SK-N-SH treated with all-trans-retinoic acid at 6 μM for 48 hours (cell line): ENCODE data around the gene FOLR1.

ENCODE experiments used
- ARNTL ChIP-seq: fragments of 450-650 bp; formaldehyde crosslinking; IDR thresholded peaks from 2 replicates; pipeline ENCODE4 v1.5.0; 2020; ENCODE audit warnings: low read depth, mild to moderate bottlenecking, moderate library complexity, borderline replicate concordance
- BACH2 ChIP-seq: fragments of 250-450 bp; sonication (Bioruptor Pico); IDR thresholded peaks from 2 replicates; pipeline ENCODE4 v1.9.0; 2021; ENCODE audit warnings: mild to moderate bottlenecking, borderline replicate concordance
- CSDC2 ChIP-seq: fragments of 250-450 bp; sonication (Bioruptor Pico); IDR thresholded peaks from 2 replicates; pipeline ENCODE4 v1.5.0; 2020; ENCODE audit warnings: mild to moderate bottlenecking, moderate library complexity
- ESRRG ChIP-seq: fragments of 250-450 bp; sonication (Bioruptor Pico); IDR thresholded peaks from 2 replicates; pipeline ENCODE4 v1.6.1; 2021; ENCODE audit warnings: mild to moderate bottlenecking
- ISL1 ChIP-seq: fragments of 250-450 bp; sonication (Bioruptor Pico); IDR thresholded peaks from 2 replicates; pipeline ENCODE4 v2.1.2; 2022; ENCODE audit warnings: mild to moderate bottlenecking, moderate library complexity
- ZC3H10 ChIP-seq: fragments of 250-450 bp; sonication (Bioruptor Pico); IDR thresholded peaks from 2 replicates; pipeline ENCODE4 v1.5.1; 2021; ENCODE audit warnings: mild to moderate bottlenecking, moderate library complexity
- ZFP3 ChIP-seq: fragments of 250-450 bp; sonication (Bioruptor Pico); IDR thresholded peaks from 2 replicates; pipeline ENCODE4 v1.5.0; 2020; ENCODE audit warnings: mild to moderate bottlenecking, moderate library complexity
- ZFP30 ChIP-seq: fragments of 450-650 bp; formaldehyde crosslinking; IDR thresholded peaks from 2 replicates; pipeline ENCODE4 v1.5.0; 2022; ENCODE audit warnings: mild to moderate bottlenecking, moderate library complexity
- ZNF8 ChIP-seq: fragments of 450-650 bp; formaldehyde crosslinking; IDR thresholded peaks from 2 replicates; pipeline ENCODE4 v1.5.0; 2020; ENCODE audit warnings: mild to moderate bottlenecking, moderate library complexity
- TF ChIP-seq, protein P1 (sequence below): fragments of 250-450 bp; sonication (Bioruptor Pico); IDR thresholded peaks from 2 replicates; pipeline ENCODE4 v1.5.1; 2021; ENCODE audit warnings: mild to moderate bottlenecking, moderate library complexity
- TF ChIP-seq, protein P2 (sequence below): fragments of 250-450 bp; sonication (Bioruptor Pico); IDR thresholded peaks from 2 replicates; pipeline ENCODE4 v1.8.0; 2020; ENCODE audit warnings: mild to moderate bottlenecking, moderate library complexity, borderline replicate concordance
- TF ChIP-seq, protein P3 (sequence below): fragments of 250-450 bp; sonication (Bioruptor Pico); IDR thresholded peaks from 2 replicates; pipeline ENCODE4 v1.5.0; 2020; ENCODE audit warnings: mild to moderate bottlenecking, moderate library complexity
- TF ChIP-seq, protein P4 (sequence below): fragments of 250-450 bp; sonication (Bioruptor Pico); IDR thresholded peaks from 2 replicates; pipeline ENCODE4 v1.8.0; 2021; ENCODE audit warnings: low read depth, mild to moderate bottlenecking, moderate library complexity, borderline replicate concordance
- TF ChIP-seq, protein P5 (sequence below): fragments of 250-450 bp; sonication (Bioruptor Pico); IDR thresholded peaks from 2 replicates; pipeline ENCODE4 v1.5.1; 2020; ENCODE audit warnings: low read depth, mild to moderate bottlenecking, moderate library complexity

DNA sequence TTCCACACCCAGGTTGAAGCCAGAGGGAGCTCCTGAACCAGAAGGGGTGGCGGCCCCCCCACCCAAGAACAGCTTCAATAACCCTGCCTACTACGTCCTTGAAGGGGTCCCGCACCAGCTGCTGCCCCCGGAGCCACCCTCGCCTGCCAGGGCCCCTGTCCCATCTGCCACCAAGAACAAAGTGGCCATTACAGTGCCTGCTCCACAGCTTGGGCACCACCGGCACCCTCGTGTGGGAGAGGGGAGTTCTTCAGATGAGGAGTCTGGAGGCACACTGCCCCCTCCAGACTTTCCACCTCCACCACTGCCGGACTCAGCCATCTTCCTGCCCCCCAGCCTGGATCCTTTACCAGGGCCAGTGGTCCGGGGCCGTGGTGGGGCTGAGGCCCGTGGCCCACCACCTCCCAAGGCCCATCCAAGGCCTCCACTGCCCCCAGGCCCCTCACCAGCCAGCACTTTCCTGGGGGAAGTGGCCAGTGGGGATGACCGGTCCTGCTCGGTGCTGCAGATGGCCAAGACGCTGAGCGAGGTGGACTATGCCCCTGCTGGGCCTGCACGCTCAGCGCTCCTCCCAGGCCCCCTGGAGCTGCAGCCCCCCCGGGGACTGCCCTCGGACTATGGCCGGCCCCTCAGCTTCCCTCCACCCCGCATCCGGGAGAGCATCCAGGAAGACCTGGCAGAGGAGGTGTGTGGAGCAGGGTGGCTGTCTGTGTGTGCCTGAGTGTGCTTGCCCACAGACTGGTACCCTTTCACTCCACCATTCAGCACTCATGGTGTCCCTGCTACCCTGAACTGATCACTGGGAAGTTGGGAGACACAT lies 45.4 kb downstream of the FOLR1 start:
- TF ChIP-seq, protein P1, sequence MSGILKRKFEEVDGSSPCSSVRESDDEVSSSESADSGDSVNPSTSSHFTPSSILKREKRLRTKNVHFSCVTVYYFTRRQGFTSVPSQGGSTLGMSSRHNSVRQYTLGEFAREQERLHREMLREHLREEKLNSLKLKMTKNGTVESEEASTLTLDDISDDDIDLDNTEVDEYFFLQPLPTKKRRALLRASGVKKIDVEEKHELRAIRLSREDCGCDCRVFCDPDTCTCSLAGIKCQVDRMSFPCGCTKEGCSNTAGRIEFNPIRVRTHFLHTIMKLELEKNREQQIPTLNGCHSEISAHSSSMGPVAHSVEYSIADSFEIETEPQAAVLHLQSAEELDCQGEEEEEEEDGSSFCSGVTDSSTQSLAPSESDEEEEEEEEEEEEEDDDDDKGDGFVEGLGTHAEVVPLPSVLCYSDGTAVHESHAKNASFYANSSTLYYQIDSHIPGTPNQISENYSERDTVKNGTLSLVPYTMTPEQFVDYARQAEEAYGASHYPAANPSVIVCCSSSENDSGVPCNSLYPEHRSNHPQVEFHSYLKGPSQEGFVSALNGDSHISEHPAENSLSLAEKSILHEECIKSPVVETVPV (CRISPR knock-in tag), result peak; percentile 68
- TF ChIP-seq, protein P2, sequence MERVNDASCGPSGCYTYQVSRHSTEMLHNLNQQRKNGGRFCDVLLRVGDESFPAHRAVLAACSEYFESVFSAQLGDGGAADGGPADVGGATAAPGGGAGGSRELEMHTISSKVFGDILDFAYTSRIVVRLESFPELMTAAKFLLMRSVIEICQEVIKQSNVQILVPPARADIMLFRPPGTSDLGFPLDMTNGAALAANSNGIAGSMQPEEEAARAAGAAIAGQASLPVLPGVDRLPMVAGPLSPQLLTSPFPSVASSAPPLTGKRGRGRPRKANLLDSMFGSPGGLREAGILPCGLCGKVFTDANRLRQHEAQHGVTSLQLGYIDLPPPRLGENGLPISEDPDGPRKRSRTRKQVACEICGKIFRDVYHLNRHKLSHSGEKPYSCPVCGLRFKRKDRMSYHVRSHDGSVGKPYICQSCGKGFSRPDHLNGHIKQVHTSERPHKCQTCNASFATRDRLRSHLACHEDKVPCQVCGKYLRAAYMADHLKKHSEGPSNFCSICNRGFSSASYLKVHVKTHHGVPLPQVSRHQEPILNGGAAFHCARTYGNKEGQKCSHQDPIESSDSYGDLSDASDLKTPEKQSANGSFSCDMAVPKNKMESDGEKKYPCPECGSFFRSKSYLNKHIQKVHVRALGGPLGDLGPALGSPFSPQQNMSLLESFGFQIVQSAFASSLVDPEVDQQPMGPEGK, result 0 out of 2 replicates have a peak, but pooled peaks have one; percentile 14
- TF ChIP-seq CSDC2 (CRISPR knock-in tag) (no peak), ZNF8 (CRISPR knock-in tag) (no peak), ISL1 (no peak), ZC3H10 (no peak), BACH2 (CRISPR knock-in tag) (no peak), ZFP30 (peak; percentile 43; the same call in 1 of the 2 replicates), ZFP3 (CRISPR knock-in tag) (peak; percentile 51; the same call in 1 of the 2 replicates), ESRRG (CRISPR knock-in tag) (peak; percentile 2), ARNTL (no peak)
- TF ChIP-seq, protein P3, sequence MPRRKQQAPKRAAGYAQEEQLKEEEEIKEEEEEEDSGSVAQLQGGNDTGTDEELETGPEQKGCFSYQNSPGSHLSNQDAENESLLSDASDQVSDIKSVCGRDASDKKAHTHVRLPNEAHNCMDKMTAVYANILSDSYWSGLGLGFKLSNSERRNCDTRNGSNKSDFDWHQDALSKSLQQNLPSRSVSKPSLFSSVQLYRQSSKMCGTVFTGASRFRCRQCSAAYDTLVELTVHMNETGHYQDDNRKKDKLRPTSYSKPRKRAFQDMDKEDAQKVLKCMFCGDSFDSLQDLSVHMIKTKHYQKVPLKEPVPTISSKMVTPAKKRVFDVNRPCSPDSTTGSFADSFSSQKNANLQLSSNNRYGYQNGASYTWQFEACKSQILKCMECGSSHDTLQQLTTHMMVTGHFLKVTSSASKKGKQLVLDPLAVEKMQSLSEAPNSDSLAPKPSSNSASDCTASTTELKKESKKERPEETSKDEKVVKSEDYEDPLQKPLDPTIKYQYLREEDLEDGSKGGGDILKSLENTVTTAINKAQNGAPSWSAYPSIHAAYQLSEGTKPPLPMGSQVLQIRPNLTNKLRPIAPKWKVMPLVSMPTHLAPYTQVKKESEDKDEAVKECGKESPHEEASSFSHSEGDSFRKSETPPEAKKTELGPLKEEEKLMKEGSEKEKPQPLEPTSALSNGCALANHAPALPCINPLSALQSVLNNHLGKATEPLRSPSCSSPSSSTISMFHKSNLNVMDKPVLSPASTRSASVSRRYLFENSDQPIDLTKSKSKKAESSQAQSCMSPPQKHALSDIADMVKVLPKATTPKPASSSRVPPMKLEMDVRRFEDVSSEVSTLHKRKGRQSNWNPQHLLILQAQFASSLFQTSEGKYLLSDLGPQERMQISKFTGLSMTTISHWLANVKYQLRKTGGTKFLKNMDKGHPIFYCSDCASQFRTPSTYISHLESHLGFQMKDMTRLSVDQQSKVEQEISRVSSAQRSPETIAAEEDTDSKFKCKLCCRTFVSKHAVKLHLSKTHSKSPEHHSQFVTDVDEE (CRISPR knock-in tag), result no peak; the same call in 1 of the 2 replicates
- TF ChIP-seq, protein P4, sequence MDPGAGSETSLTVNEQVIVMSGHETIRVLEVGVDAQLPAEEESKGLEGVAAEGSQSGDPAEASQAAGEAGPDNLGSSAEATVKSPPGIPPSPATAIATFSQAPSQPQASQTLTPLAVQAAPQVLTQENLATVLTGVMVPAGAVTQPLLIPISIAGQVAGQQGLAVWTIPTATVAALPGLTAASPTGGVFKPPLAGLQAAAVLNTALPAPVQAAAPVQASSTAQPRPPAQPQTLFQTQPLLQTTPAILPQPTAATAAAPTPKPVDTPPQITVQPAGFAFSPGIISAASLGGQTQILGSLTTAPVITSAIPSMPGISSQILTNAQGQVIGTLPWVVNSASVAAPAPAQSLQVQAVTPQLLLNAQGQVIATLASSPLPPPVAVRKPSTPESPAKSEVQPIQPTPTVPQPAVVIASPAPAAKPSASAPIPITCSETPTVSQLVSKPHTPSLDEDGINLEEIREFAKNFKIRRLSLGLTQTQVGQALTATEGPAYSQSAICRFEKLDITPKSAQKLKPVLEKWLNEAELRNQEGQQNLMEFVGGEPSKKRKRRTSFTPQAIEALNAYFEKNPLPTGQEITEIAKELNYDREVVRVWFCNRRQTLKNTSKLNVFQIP (CRISPR knock-in tag), result no peak
- TF ChIP-seq, protein P5, sequence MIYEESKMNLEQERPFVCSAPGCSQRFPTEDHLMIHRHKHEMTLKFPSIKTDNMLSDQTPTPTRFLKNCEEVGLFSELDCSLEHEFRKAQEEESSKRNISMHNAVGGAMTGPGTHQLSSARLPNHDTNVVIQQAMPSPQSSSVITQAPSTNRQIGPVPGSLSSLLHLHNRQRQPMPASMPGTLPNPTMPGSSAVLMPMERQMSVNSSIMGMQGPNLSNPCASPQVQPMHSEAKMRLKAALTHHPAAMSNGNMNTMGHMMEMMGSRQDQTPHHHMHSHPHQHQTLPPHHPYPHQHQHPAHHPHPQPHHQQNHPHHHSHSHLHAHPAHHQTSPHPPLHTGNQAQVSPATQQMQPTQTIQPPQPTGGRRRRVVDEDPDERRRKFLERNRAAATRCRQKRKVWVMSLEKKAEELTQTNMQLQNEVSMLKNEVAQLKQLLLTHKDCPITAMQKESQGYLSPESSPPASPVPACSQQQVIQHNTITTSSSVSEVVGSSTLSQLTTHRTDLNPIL (CRISPR knock-in tag), result peak; percentile 33; the same call in 1 of the 2 replicates
